WERI-Rb-1 (cell line): ENCODE results near the gene ZNF57.

Experiments
- DNase-seq: peaks from one replicate; pipeline ENCODE4 v3.0.0-alpha.2; 2020
- H3K27ac ChIP-seq: fragments of 250-450 bp; sonication (Bioruptor Pico); 2 replicates; pipeline ENCODE4 v1.5.1; 2020; ENCODE audit warnings: mild to moderate bottlenecking, moderate library complexity
- H3K27me3 ChIP-seq: fragments of 250-450 bp; sonication (Bioruptor Pico); 2 replicates; pipeline ENCODE4 v1.5.1; 2021; ENCODE audit warnings: mild to moderate bottlenecking, low read depth, moderate library complexity; ENCODE audit not compliant: insufficient read depth, severe bottlenecking
- H3K36me3 ChIP-seq: fragments of 250-450 bp; sonication (Bioruptor Pico); 2 replicates; pipeline ENCODE4 v1.5.1; 2020; ENCODE audit warnings: mild to moderate bottlenecking, moderate library complexity
- H3K4me3 ChIP-seq: 2 replicates; pipeline ENCODE4 v1.5.1; 2011; ENCODE audit warnings: low read depth, mild to moderate bottlenecking, control low read depth, low read length
- H3K9me3 ChIP-seq: fragments of 250-450 bp; sonication (Bioruptor Pico); 2 replicates; pipeline ENCODE4 v1.5.1; 2021; ENCODE audit warnings: mild to moderate bottlenecking, moderate library complexity; ENCODE audit not compliant: severe bottlenecking
- TF ChIP-seq, protein P1 (sequence below): IDR thresholded peaks from 2 replicates; pipeline ENCODE4 v1.5.1; 2011; ENCODE audit warnings: low read depth, mild to moderate bottlenecking, control low read depth, inconsistent platforms, low read length

ZNF57 gene

DNA sequence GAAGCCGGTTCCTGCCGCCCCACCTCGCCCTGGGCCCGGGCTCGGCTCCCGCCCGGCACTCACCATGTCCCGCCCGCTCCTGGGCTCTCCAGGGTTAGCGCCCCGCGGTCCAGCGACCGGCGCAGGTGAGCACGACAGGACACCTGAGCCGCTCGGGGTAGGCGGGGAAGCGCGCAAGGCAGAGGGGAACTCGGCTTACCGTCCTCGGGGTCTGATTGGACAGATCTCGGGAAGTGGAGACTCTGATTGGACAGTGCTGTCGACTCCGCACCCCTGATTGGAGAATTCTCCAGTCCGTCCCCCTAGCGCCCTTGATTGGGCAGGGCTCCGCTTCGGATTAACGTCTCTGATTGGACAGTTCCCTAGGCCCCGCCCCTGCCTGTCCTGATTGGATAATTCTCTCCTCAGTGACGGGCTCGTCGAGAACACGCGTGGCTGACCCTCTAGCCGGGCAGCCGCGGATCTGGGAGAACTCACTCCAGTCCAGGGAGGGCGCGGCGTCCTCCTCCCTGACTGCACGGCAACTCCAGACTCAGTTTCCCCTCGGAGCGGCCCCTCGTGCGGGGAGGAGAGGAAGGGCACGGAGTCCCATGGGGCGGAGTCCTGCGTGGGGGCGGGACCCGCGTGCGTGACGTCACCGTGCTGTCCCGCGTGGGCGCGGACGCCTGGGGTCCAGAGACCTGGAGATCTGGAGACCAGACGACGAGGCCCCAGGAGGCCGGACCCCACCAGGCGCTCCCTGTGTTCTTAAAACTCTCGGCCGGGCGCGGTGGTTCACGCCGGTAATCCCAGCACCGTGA is 44.2 kb downstream of the ZNF57 start, which contains the start of gene ZNF77:
TSS of gene ZNF77 (minus strand) at position 197 of the 800 bp plus-strand sequence. CDS start at position 66, 131 bp downstream.
- no peaks in the 10 kb centered on the region for H3K9me3 ChIP-seq
- peaks cover 4% of the 10 kb centered on the region; the same call in 1 of the 2 replicates for H3K36me3 ChIP-seq
- no peaks in the 10 kb centered on the region for H3K27me3 ChIP-seq
- TF ChIP-seq, protein P1, sequence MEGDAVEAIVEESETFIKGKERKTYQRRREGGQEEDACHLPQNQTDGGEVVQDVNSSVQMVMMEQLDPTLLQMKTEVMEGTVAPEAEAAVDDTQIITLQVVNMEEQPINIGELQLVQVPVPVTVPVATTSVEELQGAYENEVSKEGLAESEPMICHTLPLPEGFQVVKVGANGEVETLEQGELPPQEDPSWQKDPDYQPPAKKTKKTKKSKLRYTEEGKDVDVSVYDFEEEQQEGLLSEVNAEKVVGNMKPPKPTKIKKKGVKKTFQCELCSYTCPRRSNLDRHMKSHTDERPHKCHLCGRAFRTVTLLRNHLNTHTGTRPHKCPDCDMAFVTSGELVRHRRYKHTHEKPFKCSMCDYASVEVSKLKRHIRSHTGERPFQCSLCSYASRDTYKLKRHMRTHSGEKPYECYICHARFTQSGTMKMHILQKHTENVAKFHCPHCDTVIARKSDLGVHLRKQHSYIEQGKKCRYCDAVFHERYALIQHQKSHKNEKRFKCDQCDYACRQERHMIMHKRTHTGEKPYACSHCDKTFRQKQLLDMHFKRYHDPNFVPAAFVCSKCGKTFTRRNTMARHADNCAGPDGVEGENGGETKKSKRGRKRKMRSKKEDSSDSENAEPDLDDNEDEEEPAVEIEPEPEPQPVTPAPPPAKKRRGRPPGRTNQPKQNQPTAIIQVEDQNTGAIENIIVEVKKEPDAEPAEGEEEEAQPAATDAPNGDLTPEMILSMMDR, result no peak
- DNase-seq, result peak; percentile 99
- peak within 1 kb of the TSS; percentile 57 for H3K4me3 ChIP-seq
- H3K27ac ChIP-seq, result peak within 1 kb of the TSS; percentile 91

DNA sequence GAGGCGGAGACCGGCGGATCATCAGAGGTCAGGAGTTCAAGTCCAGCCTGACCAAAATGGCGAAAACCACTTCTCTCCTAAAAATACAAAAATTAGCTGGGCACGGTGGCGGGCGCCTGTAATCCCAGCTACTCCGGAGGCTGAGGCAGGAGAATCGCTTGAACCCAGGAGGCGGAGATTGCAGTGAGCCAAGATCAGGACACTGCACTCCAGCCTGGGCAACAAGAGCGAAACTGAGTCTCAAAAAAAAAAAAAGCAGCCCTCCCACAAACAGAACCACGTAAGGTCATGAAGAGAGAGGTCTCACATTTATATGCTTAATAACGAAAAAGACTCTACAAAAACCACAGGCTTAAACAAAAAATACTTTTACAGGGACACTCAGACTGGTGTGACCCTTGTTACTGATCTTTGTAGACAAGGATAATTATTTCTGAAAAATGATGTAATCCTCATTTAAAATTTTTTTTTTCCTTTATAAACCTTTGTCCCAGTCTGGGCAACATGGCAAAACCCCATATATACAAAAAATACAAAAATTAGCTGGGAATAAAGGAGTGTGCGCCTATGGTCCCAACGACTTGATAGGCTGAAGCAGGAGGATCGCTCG is 45.0 kb downstream of the ZNF57 start:
- H3K36me3 ChIP-seq, result peaks cover 4% of the 10 kb centered on the region
- H3K27ac ChIP-seq, result peak overlapping the region; percentile 91
- DNase-seq, result no peak
- H3K9me3 ChIP-seq, result no peaks in the 10 kb centered on the region
- no peaks in the 10 kb centered on the region for H3K27me3 ChIP-seq
- TF ChIP-seq, protein P1, result no peak
- H3K4me3 ChIP-seq, result peak overlapping the region; percentile 57

DNA sequence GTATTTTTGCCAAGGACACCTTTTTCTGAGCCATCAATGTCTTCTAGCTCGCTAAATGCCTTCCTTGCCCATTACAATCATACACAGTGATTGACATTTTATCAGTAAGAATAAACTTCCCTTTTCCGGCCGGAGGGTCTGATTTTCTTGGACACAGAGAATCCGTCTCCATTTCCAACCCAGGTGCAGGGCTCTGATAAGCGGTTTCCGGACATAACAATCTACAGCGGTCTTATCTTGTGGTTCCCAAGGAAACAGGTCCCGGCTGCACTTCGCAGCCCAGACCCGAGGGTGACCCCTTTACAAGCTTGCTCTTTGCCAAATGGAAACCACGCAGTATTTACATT is 49.2 kb downstream of the ZNF57 start:
- DNase-seq, result peak; percentile 26
- TF ChIP-seq, protein P1, result no peak
- peak overlapping the region; percentile 85 for H3K27ac ChIP-seq
- H3K4me3 ChIP-seq, result peak overlapping the region; percentile 90
- H3K36me3 ChIP-seq, result peaks cover 4% of the 10 kb centered on the region
- no peaks in the 10 kb centered on the region for H3K27me3 ChIP-seq
- H3K9me3 ChIP-seq, result no peaks in the 10 kb centered on the region

DNA sequence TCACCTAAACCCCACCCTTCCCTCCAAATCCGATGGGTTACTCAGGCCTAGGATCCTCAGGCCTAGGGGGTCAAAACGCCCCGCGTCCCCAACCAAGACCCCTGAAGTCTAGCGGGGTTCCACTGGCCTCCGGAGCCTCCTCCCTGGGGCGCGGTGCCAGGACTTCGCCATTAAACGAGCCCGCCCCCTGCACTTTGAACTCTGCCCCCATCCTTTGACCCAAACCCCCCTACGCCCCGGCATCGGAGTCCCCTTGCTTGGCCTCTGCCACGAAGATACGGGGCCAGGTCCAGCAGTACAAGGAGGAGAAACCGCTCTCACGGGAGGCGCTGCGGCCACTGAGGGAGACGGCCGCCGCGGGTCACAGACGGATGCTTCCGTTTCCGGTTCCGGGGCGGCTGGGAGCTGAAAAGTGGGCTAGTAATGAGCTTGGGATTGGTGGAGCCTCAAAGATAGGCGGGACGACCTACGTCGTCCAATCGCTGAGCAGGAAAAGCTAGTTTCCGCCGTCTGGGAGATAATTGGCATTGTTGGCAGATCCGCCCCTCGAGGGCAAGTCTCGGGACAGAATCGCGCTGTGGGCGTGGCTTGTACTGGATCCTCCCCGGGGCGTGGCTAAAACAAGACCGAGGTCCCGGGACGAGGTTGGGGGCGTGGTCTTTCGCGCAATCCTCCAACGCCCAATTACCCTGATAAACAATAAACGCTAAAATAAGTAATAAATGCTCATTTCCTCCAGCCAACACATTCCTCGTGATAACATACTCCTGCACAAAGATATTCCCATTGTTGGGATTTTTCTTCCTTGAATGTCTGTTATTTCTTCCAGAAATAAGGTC is 49.8 kb downstream of the ZNF57 start:
- peak overlapping the region; percentile 85 for H3K27ac ChIP-seq
- H3K36me3 ChIP-seq, result no peaks in the 10 kb centered on the region; the same call in 1 of the 2 replicates
- no peaks in the 10 kb centered on the region for H3K9me3 ChIP-seq
- no peaks in the 10 kb centered on the region for H3K27me3 ChIP-seq
- peak overlapping the region; percentile 90 for H3K4me3 ChIP-seq
- peak; percentile 100 for DNase-seq
- TF ChIP-seq, protein P1, result no peak

DNA sequence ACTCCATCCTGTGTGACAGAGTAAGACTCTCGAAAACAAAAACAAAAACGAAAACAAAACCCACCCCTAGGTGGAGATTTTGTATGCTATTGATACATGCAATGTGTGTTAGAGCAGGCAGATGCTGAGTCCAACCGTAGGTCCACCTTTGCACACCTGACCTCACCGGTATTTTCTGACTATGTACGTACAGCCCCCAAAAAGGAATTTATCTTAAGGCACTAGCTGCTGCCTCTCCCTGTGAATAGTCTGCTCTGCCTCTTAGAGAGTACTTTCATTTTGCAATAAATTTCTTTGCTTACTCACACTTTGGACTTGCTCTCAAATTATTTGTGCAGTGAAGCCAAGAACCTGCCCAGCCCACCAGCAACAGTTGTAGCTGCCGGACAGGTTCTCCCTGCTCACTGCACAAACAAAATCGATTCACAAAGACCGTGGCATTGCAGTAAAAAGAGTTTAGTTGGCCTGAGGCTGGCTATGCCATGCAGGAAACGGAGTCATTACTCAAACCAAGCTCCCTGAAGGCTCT is 52.3 kb downstream of the ZNF57 start:
- no peak for DNase-seq
- H3K27me3 ChIP-seq, result no peaks in the 10 kb centered on the region
- TF ChIP-seq, protein P1, result peak; percentile 17; the same call in 1 of the 2 replicates
- H3K27ac ChIP-seq, result no peak overlapping the region
- H3K4me3 ChIP-seq, result peak overlapping the region; percentile 11; the same call in 1 of the 2 replicates
- no peaks in the 10 kb centered on the region for H3K9me3 ChIP-seq
- H3K36me3 ChIP-seq, result no peaks in the 10 kb centered on the region; the same call in 1 of the 2 replicates
